Lower leg skin (tissue), 4 donors: Measurements from ENCODE around the gene ARNT2. TPM values are rescaled to one million over a fixed set of nuclear protein-coding genes. Genes with fewer than 3 reads are reported as not detected.

Experiments
- DNase-seq, 2 donors: peaks; one replicate each; pipeline ENCODE4 v3.0.0-alpha.2; 2019; ENCODE audit warnings: low spot score in 2 of 2
- H3K4me3 ChIP-seq: fragments of 200-600 bp; sonication (generic); 2 replicates; pipeline ENCODE4 v1.5.1; 2017; ENCODE audit warnings: mild to moderate bottlenecking, low read depth; ENCODE audit not compliant: poor library complexity, severe bottlenecking
- CTCF ChIP-seq, 3 donors: fragments of 450-650 bp; IDR thresholded peaks; one replicate each; pipeline ENCODE4 v1.5.1; 2016; ENCODE audit warnings: antibody characterized with exemption in 3 of 3, mild to moderate bottlenecking in 3 of 3, moderate library complexity in 2 of 3
- POLR2A ChIP-seq, 2 donors: fragments of 450-650 bp; IDR thresholded peaks; one replicate each; pipeline ENCODE4 v1.6.1; 2016 to 2017; ENCODE audit warnings: antibody characterized with exemption in 2 of 2, mild to moderate bottlenecking in 1 of 2, moderate library complexity in 1 of 2
- WGBS, 2 donors: methylation state at CpG; one replicate each; pipeline ENCODE4 v1.1.5; 2018; 5-methylcytosine and 5-hydroxymethylcytosine counted together
- intact Hi-C: fragments of 100-400 bp; cut with DNase I; formaldehyde crosslinking; loops from one replicate; pipeline ENCODE4 v1.15.0; 2023; ENCODE audit warnings: low total_unique reads
- total RNA-seq, 4 donors: library from RNA; depleted of rRNA; stranded (reverse); fragments of >200 nt; gene quantifications; one replicate each; pipeline ENCODE4 v1.1.0, GENCODE V29; 2016

The ARNT2 gene
- total RNA-seq, 4 donors from 2014 or later: 1.7 to 8.7 (median 3.0) TPM

DNA sequence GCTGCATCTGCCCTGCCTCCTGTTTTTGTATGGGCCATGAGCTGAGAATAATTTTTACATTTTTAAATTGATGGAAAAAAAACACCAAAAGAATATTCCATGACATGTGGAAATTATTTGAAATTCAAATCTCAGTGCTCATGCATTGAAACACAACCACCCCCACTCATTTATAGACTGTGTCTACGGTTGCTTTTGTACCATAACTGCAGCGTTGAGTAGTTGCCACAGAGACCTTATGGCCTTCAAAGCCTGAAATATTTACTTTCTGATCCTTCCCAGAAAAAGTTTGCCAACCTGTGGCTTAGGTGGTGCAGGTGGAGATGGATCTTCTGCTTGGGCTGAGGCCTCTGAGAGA lies 28.1 kb downstream of the ARNT2 start:
- WGBS, 2 donors: 90 to 98% methylated on average over 2 of the region's 2 CpGs
- intact Hi-C loops: no loop called here
- no peak overlapping the region for H3K4me3 ChIP-seq
- no peak for DNase-seq
- TF ChIP-seq POLR2A (IDR thresholded peaks at IDR 0.05) (no peak), CTCF (IDR thresholded peaks at IDR 0.05) (no peak)

DNA sequence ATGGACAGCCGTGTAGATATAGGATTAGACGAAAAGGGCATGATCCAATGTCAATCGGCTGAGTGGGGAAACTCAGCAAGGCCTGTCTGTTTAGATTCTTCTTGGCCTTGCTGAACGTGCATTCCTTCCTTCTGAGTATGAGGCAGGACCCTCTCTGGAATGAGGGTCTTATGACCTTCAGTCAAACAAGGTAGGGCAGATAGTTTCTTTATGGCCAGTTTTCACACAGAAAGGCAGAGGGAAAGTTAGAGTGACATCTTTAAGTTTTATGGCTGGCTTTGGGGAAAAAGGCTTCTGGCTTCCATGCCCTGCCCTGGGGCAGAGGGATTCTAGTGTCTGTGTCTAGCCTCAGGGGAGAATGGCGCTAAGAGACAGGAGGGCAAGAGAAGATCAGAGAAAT lies 29.7 kb downstream of the ARNT2 start:
- no peak for TF ChIP-seq POLR2A (IDR thresholded peaks at IDR 0.05)
- TF ChIP-seq CTCF (IDR thresholded peaks at IDR 0.05): no peak
- no peak for DNase-seq
- intact Hi-C loops: no loop called here
- H3K4me3 ChIP-seq: no peak overlapping the region
- 88 to 92% methylated on average over 5 of the region's 5 CpGs for WGBS, 2 donors

DNA sequence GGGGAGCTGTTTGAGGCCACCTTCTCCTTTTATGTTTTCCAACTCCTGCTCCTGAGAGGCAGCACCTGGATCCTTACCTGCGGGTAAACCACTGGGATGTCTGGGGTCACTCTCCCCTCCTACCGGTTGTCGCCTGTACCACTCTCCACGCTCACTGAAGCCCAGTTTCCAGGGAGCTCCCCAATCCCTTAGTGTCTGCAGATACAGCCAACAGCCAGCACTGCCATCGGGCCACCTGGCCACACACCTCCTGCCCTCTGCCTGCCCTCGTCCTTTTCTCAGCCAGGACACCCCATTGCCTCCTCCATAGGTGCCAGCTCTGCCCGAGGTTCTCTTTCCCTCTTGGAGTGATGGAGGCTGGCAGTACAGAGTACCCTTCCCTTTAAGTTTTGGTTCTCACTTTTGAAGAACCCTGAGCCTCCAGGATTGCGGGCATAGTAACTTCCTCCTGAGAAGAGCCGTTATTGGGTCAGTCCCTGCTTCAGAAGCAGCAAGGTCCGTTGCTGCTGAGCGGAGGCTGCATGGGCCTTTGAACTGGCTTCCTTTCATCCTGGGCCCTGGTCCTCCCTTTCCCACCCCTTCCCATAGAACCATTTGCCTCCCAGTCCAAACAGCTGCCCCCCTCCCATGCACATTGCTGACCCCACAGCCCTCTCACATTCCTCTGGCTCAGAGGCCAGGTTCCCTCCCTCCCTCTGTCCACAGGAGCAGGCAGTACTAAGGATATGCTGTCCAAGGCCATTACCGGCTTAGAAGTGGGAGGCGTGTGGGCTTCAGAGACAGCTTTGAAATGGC lies 30.9 kb downstream of the ARNT2 start:
- no peak overlapping the region for H3K4me3 ChIP-seq
- 86 to 87% methylated on average over 13 of the region's 13 CpGs for WGBS, 2 donors
- TF ChIP-seq CTCF (IDR thresholded peaks at IDR 0.05): no peak
- no peak for TF ChIP-seq POLR2A (IDR thresholded peaks at IDR 0.05)
- DNase-seq: peak in 1 of 2 donors; percentile 65
- intact Hi-C loops: no loop called here

GRCh38 chr15:80436511-80437307 lies 32.5 kb downstream of the ARNT2 start:
- 75 to 84% methylated on average over 13 of the region's 13 CpGs for WGBS, 2 donors
- intact Hi-C loops: no loop called here
- peak in 1 of 2 donors; percentile 58 for DNase-seq
- H3K4me3 ChIP-seq: no peak overlapping the region
- TF ChIP-seq POLR2A (IDR thresholded peaks at IDR 0.05) (no peak), CTCF (IDR thresholded peaks at IDR 0.05) (no peak)

- 71 to 86% methylated on average over 6 of the region's 6 CpGs for WGBS, 2 donors
- intact Hi-C loops: no loop called here
- H3K4me3 ChIP-seq: no peak overlapping the region
- TF ChIP-seq CTCF (IDR thresholded peaks at IDR 0.05): no peak
- TF ChIP-seq POLR2A (IDR thresholded peaks at IDR 0.05): no peak
- DNase-seq: no peak
These were observed 33.2 kb downstream of the ARNT2 start for GRCh38 chr15:80437334-80437891.
